Measurements from ENCODE around the gene TNXB. TPM values are rescaled to one million over a fixed set of nuclear protein-coding genes. Genes with fewer than 3 reads are reported as not detected.

The TNXB gene
- total and polyA plus RNA-seq, 9 of the 15 experiments (the other 6 are each of a cell fraction or from before 2014, with no cell fraction given): 0.14 to 28.1 (median 12.4) TPM

DNA sequence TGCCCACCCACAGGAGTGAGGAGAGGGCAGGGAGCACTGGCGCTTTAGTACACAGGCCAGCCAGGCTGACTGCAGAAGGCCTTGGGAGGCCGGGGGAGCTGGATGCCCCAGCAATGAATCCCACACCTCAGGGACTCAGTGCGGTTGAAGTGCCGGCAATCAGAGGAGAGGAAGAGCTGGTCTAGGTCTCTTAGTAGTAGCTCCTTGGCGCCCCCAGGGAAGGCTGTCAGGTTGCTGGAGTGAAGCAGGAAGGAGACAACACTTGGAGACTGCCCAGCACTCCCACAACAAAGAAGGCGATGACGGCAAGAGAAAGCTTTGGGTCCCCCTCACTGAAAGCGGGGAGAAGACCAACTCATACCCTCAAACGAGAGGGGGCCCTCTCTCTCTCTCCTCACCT is 8.3 kb upstream of the TNXB start:
- ATAC-seq: no peak
- Histone ChIP-seq H3K9me1 (ENCODE audit: control insufficient read depth, insufficient read depth, low read length) (peaks cover 3% of the 10 kb centered on the region), H3K27ac (ENCODE audit: extremely low read depth, low read depth, low read length) (no peak overlapping the region), H3K4me1 (replicated peaks in 1 of 2; ENCODE audit: control insufficient read depth in 2 of 2, insufficient read depth in 2 of 2, low read length in 2 of 2) (peaks cover 7 to 12% of the 10 kb centered on the region in 2 experiments; a peak in 4 of 5 replicates), H3K4me3 (no peak overlapping the region), H3K9me3 (replicated peaks; ENCODE audit: control insufficient read depth, insufficient read depth, low read depth, low read length) (no peaks in the 10 kb centered on the region), H3K79me2 (ENCODE audit: control insufficient read depth, insufficient read depth, low read length) (no peaks in the 10 kb centered on the region), H3K36me3 (ENCODE audit: control insufficient read depth, insufficient read depth, low read length) (peaks cover 60% of the 10 kb centered on the region), H2AFZ (ENCODE audit: low read depth, low read length) (no peak overlapping the region), H3K4me2 (ENCODE audit: insufficient read depth, low read length) (no peak overlapping the region), H3K27me3 (ENCODE audit: control insufficient read depth in 2 of 2, insufficient read depth in 2 of 2, low read length in 2 of 2) (no peaks in the 10 kb centered on the region), H4K20me1 (replicated peaks; ENCODE audit: control insufficient read depth, insufficient read depth, low read length) (no peaks in the 10 kb centered on the region), H3K9ac (ENCODE audit: insufficient read depth in 1 of 2, low read depth in 2 of 2, low read length in 2 of 2) (peak overlapping the region in 1 of 2 experiments; percentile 24; a peak in 1 of 4 replicates)
- TF ChIP-seq SRSF1 (IDR thresholded peaks at IDR 0.05; ENCODE audit: low read depth, low read length) (no peak), MECOM (CRISPR knock-in tag; IDR thresholded peaks at IDR 0.05) (no peak), PHF20 (IDR thresholded peaks at IDR 0.05; ENCODE audit: partially characterized antibody) (no peak), RBFOX2 (IDR thresholded peaks at IDR 0.05; ENCODE audit: low read depth, low read length) (0 out of 2 replicates have a peak, but pooled peaks have one; percentile 32), MIER1 (IDR thresholded peaks at IDR 0.05; ENCODE audit: low read depth) (no peak), POLR2G (IDR thresholded peaks at IDR 0.05; ENCODE audit: low read depth, low read length) (peak; percentile 36; the same call in 1 of the 2 replicates), NR3C1 (CRISPR knock-in tag; IDR thresholded peaks at IDR 0.05) (no peak)
- TF ChIP-seq, protein P1, sequence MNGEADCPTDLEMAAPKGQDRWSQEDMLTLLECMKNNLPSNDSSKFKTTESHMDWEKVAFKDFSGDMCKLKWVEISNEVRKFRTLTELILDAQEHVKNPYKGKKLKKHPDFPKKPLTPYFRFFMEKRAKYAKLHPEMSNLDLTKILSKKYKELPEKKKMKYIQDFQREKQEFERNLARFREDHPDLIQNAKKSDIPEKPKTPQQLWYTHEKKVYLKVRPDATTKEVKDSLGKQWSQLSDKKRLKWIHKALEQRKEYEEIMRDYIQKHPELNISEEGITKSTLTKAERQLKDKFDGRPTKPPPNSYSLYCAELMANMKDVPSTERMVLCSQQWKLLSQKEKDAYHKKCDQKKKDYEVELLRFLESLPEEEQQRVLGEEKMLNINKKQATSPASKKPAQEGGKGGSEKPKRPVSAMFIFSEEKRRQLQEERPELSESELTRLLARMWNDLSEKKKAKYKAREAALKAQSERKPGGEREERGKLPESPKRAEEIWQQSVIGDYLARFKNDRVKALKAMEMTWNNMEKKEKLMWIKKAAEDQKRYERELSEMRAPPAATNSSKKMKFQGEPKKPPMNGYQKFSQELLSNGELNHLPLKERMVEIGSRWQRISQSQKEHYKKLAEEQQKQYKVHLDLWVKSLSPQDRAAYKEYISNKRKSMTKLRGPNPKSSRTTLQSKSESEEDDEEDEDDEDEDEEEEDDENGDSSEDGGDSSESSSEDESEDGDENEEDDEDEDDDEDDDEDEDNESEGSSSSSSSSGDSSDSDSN (IDR thresholded peaks at IDR 0.05; ENCODE audit: borderline replicate concordance in 1 of 2, low read depth in 2 of 2, low read length in 2 of 2): no peak
- TF ChIP-seq, protein P2, sequence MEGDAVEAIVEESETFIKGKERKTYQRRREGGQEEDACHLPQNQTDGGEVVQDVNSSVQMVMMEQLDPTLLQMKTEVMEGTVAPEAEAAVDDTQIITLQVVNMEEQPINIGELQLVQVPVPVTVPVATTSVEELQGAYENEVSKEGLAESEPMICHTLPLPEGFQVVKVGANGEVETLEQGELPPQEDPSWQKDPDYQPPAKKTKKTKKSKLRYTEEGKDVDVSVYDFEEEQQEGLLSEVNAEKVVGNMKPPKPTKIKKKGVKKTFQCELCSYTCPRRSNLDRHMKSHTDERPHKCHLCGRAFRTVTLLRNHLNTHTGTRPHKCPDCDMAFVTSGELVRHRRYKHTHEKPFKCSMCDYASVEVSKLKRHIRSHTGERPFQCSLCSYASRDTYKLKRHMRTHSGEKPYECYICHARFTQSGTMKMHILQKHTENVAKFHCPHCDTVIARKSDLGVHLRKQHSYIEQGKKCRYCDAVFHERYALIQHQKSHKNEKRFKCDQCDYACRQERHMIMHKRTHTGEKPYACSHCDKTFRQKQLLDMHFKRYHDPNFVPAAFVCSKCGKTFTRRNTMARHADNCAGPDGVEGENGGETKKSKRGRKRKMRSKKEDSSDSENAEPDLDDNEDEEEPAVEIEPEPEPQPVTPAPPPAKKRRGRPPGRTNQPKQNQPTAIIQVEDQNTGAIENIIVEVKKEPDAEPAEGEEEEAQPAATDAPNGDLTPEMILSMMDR (IDR thresholded peaks at IDR 0.05 in 2 of 3, conservative IDR thresholded peaks at IDR 0.05 in 1 of 3; ENCODE audit: insufficient read depth in 2 of 3, low read depth in 1 of 3, low read length in 3 of 3): 0 out of 6 replicates have a peak, but pooled peaks of 1 of the 3 experiments have one; percentile 2
- CTCF ChIA-PET (ENCODE audit: low intra/inter-chr PET ratio): interaction anchor here (0.8 to 1.9 kb wide), 3 partner anchors 30 to 77 kb away, joined by 3 to 8 read pairs (median 6); no protein-coding TSS in a partner anchor
- DNase-seq (ENCODE audit: extremely low read depth in 1 of 4, low spot score in 3 of 4): no peak
- in situ Hi-C loops (cut with MboI) (no loop called here), intact Hi-C loops (cut with micrococcal nuclease) (loop anchor here (5.0 to 10.0 kb wide), 3 partner anchors 50 to 297 kb away; partner anchors contain the start of gene ZBTB12)
- 91% methylated on average over 9 of the region's 9 CpGs for WGBS (ENCODE audit: insufficient coverage, low coverage, missing lambda C conversion rate)
- FAIRE-seq: no peak
- POLR2A ChIA-PET: interaction anchor here (0.6 to 4.6 kb wide), 7 partner anchors 8 to 280 kb away, joined by 3 to 25 read pairs (median 4); partner anchors contain the start of genes FKBPL and TNXB
- no TSS peak for BruUV-seq (replicated peaks)

All from K562 (cell line).